Neural cell (in vitro differentiated cells): ENCODE measurements around the gene GABRA4. TPM values are rescaled to one million over a fixed set of nuclear protein-coding genes. Genes with fewer than 3 reads are reported as not detected.

Source experiments
- H2AFZ ChIP-seq: fragments of 200-600, 300-800 bp; sonication (generic), shearing (Covaris generic); 2 replicates; pipeline ENCODE4 v1.6.0; 2014; ENCODE audit warnings: low read depth, mild to moderate bottlenecking, antibody characterized with exemption, low read length, moderate library complexity
- H3F3A ChIP-seq: fragments of 200-600 bp; shearing (Covaris generic); 2 replicates; pipeline ENCODE4 v1.6.1; 2016; ENCODE audit warnings: mild to moderate bottlenecking, moderate library complexity, mixed read lengths, antibody characterized with exemption, low read length; ENCODE audit not compliant: insufficient read depth, poor library complexity, severe bottlenecking
- H3K27ac ChIP-seq: fragments of 200-600, 300-800 bp; sonication (generic), shearing (Covaris generic); 2 replicates; pipeline ENCODE4 v1.5.1; 2014; ENCODE audit warnings: mild to moderate bottlenecking, low read length, moderate library complexity
- H3K27me3 ChIP-seq: fragments of 300-800, 200-600 bp; sonication (generic), shearing (Covaris generic); 2 replicates; pipeline ENCODE4 v1.6.0; 2014; ENCODE audit warnings: mild to moderate bottlenecking, low read depth, low read length, moderate library complexity; ENCODE audit not compliant: insufficient read depth
- H3K36me3 ChIP-seq: fragments of 300-800, 200-600 bp; sonication (generic), shearing (Covaris generic); 2 replicates; pipeline ENCODE4 v1.5.1; 2014; ENCODE audit warnings: mild to moderate bottlenecking, antibody characterized with exemption, low read length, moderate library complexity; ENCODE audit not compliant: insufficient read depth
- H3K4me2 ChIP-seq: fragments of 300-800, 200-600 bp; sonication (generic), shearing (Covaris generic); 2 replicates; pipeline ENCODE4 v1.6.0; 2014; ENCODE audit warnings: mild to moderate bottlenecking, low read length
- H3K4me3 ChIP-seq: fragments of 300-800, 200-600 bp; sonication (generic), shearing (Covaris generic); 2 replicates; pipeline ENCODE4 v1.5.1; 2014; ENCODE audit warnings: mild to moderate bottlenecking, low read length, moderate library complexity
- H3K79me2 ChIP-seq: fragments of 200-600 bp; shearing (Covaris generic); replicated peaks from 2 replicates; pipeline ENCODE4 v1.6.0; 2014; ENCODE audit warnings: mild to moderate bottlenecking, low read length, moderate library complexity; ENCODE audit not compliant: insufficient read depth
- H3K9ac ChIP-seq: fragments of 300-800, 200-600 bp; sonication (generic), shearing (Covaris generic); 2 replicates; pipeline ENCODE4 v1.6.1; 2016; ENCODE audit warnings: mild to moderate bottlenecking, low read length, mixed read lengths
- H3K9me2 ChIP-seq: fragments of 200-600 bp; shearing (Covaris generic); 2 replicates; pipeline ENCODE4 v1.6.1; 2016; ENCODE audit warnings: mild to moderate bottlenecking, low read length, mixed read lengths; ENCODE audit not compliant: insufficient read depth
- H3K9me3 ChIP-seq: fragments of 200-600, 300-800 bp; sonication (generic), shearing (Covaris generic); 2 replicates; pipeline ENCODE4 v1.6.1; 2016; ENCODE audit warnings: mild to moderate bottlenecking, mixed run types, low read length, moderate library complexity, mixed read lengths
- H4K20me1 ChIP-seq: fragments of 200-600 bp; shearing (Covaris generic); 2 replicates; pipeline ENCODE4 v1.6.1; 2016; ENCODE audit warnings: mild to moderate bottlenecking, mixed run types; ENCODE audit not compliant: insufficient read depth
- EP300 ChIP-seq: fragments of 450-650 bp; conservative IDR thresholded peaks from 2 replicates; pipeline ENCODE4 v1.6.1; 2014; ENCODE audit warnings: antibody characterized with exemption, mild to moderate bottlenecking, moderate library complexity; ENCODE audit not compliant: poor library complexity, severe bottlenecking
- EZH2 ChIP-seq: fragments of 200-600, 300-800 bp; shearing (Covaris generic), sonication (generic); IDR thresholded peaks from 2 replicates; pipeline ENCODE4 v1.6.1; 2014; ENCODE audit warnings: antibody characterized with exemption, low read length, borderline replicate concordance, mild to moderate bottlenecking; ENCODE audit not compliant: insufficient read depth, poor library complexity, severe bottlenecking
- POLR2AphosphoS5 ChIP-seq: IDR thresholded peaks from 2 replicates; pipeline ENCODE4 v1.6.1; 2012
- RAD21 ChIP-seq: fragments of 450-650 bp; conservative IDR thresholded peaks from 2 replicates; pipeline ENCODE4 v1.6.1; 2014; ENCODE audit warnings: antibody characterized with exemption, mild to moderate bottlenecking, moderate library complexity
- SMC3 ChIP-seq: fragments of 450-650 bp; conservative IDR thresholded peaks from 2 replicates; pipeline ENCODE4 v1.6.1; 2014; ENCODE audit warnings: antibody characterized with exemption, mild to moderate bottlenecking, moderate library complexity; ENCODE audit not compliant: poor library complexity
- TAF1 ChIP-seq: IDR thresholded peaks from 2 replicates; pipeline ENCODE4 v1.6.1; 2012; ENCODE audit warnings: low read depth
- polyA plus RNA-seq: library from polyadenylated mRNA; depleted of rRNA; stranded (reverse); fragments of >200 nt; gene quantifications from 2 replicates; pipeline ENCODE4 v1.2.3, GENCODE V29; 2014
- TF ChIP-seq, protein P1 (sequence below): IDR thresholded peaks from 2 replicates; pipeline ENCODE4 v1.6.1; 2012; ENCODE audit warnings: borderline replicate concordance

The GABRA4 gene
- polyA plus RNA-seq, 1 donor from 2014 or later, result 0.33 TPM

GRCh38 chr4:47012676-47013075 is 19.3 kb upstream of the GABRA4 start:
- Histone ChIP-seq H3K27me3 (no peaks in the 10 kb centered on the region), H3K27ac (no peak overlapping the region), H3K9me2 (no peaks in the 10 kb centered on the region), H3K79me2 (no peaks in the 10 kb centered on the region), H4K20me1 (no peaks in the 10 kb centered on the region), H2AFZ (no peak overlapping the region), H3K4me2 (no peak overlapping the region), H3K9me3 (no peaks in the 10 kb centered on the region), H3K9ac (no peak overlapping the region), H3K4me3 (no peak overlapping the region), H3F3A (no peaks in the 10 kb centered on the region), H3K36me3 (no peaks in the 10 kb centered on the region)
- TF ChIP-seq, protein P1, sequence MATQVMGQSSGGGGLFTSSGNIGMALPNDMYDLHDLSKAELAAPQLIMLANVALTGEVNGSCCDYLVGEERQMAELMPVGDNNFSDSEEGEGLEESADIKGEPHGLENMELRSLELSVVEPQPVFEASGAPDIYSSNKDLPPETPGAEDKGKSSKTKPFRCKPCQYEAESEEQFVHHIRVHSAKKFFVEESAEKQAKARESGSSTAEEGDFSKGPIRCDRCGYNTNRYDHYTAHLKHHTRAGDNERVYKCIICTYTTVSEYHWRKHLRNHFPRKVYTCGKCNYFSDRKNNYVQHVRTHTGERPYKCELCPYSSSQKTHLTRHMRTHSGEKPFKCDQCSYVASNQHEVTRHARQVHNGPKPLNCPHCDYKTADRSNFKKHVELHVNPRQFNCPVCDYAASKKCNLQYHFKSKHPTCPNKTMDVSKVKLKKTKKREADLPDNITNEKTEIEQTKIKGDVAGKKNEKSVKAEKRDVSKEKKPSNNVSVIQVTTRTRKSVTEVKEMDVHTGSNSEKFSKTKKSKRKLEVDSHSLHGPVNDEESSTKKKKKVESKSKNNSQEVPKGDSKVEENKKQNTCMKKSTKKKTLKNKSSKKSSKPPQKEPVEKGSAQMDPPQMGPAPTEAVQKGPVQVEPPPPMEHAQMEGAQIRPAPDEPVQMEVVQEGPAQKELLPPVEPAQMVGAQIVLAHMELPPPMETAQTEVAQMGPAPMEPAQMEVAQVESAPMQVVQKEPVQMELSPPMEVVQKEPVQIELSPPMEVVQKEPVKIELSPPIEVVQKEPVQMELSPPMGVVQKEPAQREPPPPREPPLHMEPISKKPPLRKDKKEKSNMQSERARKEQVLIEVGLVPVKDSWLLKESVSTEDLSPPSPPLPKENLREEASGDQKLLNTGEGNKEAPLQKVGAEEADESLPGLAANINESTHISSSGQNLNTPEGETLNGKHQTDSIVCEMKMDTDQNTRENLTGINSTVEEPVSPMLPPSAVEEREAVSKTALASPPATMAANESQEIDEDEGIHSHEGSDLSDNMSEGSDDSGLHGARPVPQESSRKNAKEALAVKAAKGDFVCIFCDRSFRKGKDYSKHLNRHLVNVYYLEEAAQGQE, result no peak
- no peak for TF ChIP-seq RAD21

GRCh38 chr4:47010912-47011446 is 17.6 kb upstream of the GABRA4 start:
- no peaks in the 10 kb centered on the region for H3K9me2 ChIP-seq
- no peak overlapping the region for H3K27ac ChIP-seq
- H3K36me3 ChIP-seq, result no peaks in the 10 kb centered on the region
- no peaks in the 10 kb centered on the region for H3K79me2 ChIP-seq
- H2AFZ ChIP-seq, result no peak overlapping the region
- no peaks in the 10 kb centered on the region for H3F3A ChIP-seq
- H3K4me2 ChIP-seq, result no peak overlapping the region
- H3K27me3 ChIP-seq, result no peaks in the 10 kb centered on the region
- no peaks in the 10 kb centered on the region for H3K9me3 ChIP-seq
- H4K20me1 ChIP-seq, result no peaks in the 10 kb centered on the region
- TF ChIP-seq, protein P1, result no peak
- TF ChIP-seq TAF1 (no peak), EZH2 (no peak), POLR2AphosphoS5 (no peak)
- no peak overlapping the region for H3K9ac ChIP-seq
- H3K4me3 ChIP-seq, result no peak overlapping the region

DNA sequence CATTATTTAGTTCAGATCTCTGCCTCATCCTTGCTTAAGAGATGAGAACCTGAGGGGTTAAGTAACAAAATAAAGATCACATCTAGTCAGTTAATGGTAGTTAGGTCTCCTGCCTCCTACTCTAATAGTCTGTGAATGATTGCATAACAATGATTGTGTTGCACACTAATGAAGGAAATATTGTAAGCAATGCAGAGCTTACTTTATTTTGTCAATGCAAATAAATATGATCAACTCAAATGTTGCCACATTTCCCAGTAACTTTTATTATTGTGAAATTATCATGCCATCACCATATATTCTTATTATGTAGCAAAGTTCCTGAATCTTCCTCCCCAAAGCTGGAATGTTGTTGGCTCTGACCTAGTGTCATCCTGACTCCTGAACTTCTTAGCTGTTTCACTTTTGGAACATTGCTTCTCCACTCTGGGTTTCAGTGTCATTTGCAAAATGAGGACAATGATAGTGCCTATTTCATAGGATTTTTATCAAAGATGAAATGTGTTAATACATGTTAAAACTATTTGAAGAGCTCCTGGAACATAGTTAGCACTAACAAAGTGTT is 17.0 kb upstream of the GABRA4 start:
- no peaks in the 10 kb centered on the region for H4K20me1 ChIP-seq
- H3K27me3 ChIP-seq, result no peaks in the 10 kb centered on the region
- H3K4me2 ChIP-seq, result no peak overlapping the region
- H3K36me3 ChIP-seq, result no peaks in the 10 kb centered on the region
- H3K9me3 ChIP-seq, result no peaks in the 10 kb centered on the region
- H3K4me3 ChIP-seq, result no peak overlapping the region
- H2AFZ ChIP-seq, result no peak overlapping the region
- no peaks in the 10 kb centered on the region for H3K9me2 ChIP-seq
- no peaks in the 10 kb centered on the region for H3K79me2 ChIP-seq
- no peak overlapping the region for H3K27ac ChIP-seq
- H3K9ac ChIP-seq, result no peak overlapping the region
- TF ChIP-seq SMC3, result no peak
- no peak for TF ChIP-seq TAF1
- TF ChIP-seq, protein P1, result no peak
- no peak for TF ChIP-seq EZH2
- no peak for TF ChIP-seq EP300
- no peaks in the 10 kb centered on the region for H3F3A ChIP-seq
